ENCODE data around the gene EEF2K. TPM values are rescaled to one million over a fixed set of nuclear protein-coding genes. Genes with fewer than 3 reads are reported as not detected.
A peak's percentile ranks its signal among the peaks of the same experiment; 100 is the strongest.

Gene EEF2K
- total RNA-seq, 2 donors from 2014 or later = 9.8 to 15.8 TPM

GRCh38 chr16:22220714-22221113, 14.6 kb downstream of the EEF2K start:
- Histone ChIP-seq H3K27me3 (ENCODE audit: control insufficient read depth, insufficient read depth, low read length, poor library complexity, severe bottlenecking) (no peaks in the 10 kb centered on the region), H3K9ac (ENCODE audit: extremely low read depth, low read length, poor library complexity, severe bottlenecking) (no peak overlapping the region), H3K4me1 (ENCODE audit: control insufficient read depth, insufficient read depth, low read length) (peaks cover 7% of the 10 kb centered on the region), H3K36me3 (ENCODE audit: control insufficient read depth, insufficient read depth, low read length) (no peaks in the 10 kb centered on the region), H3K9me3 (ENCODE audit: control insufficient read depth, low read length) (no peaks in the 10 kb centered on the region), H3K27ac (ENCODE audit: low read depth, low read length) (no peak overlapping the region), H3K4me3 (ENCODE audit: low read length) (no peak overlapping the region)
- Mint-ChIP-seq H3K36me3 (ENCODE audit: low read depth) (no peaks in the 10 kb centered on the region), H3K4me1 (peaks cover 6% of the 10 kb centered on the region), H3K9me3 (no peaks in the 10 kb centered on the region), H3K27me3 (ENCODE audit: insufficient read depth) (no peaks in the 10 kb centered on the region), H3K4me3 (no peak overlapping the region), H3K27ac (no peak overlapping the region)
- WGBS, 2 experiments (ENCODE audit: insufficient coverage in 1 of 2, insufficient read length in 1 of 2) = 94 to 100% methylated on average over 2 to 9 of the region's 9 CpGs
- TF ChIP-seq CTCF (conservative IDR thresholded peaks at IDR 0.05) = no peak
- DNase-seq = no peak

- WGBS, 2 experiments (ENCODE audit: insufficient coverage in 1 of 2, insufficient read length in 1 of 2) = 75 to 89% methylated on average over 1 to 2 of the region's 2 CpGs
- no peaks in the 10 kb centered on the region for H3K36me3 ChIP-seq (ENCODE audit: control insufficient read depth, insufficient read depth, low read length)
- no peak overlapping the region for H3K4me3 ChIP-seq (ENCODE audit: low read length)
- H3K4me1 Mint-ChIP-seq = no peaks in the 10 kb centered on the region
- H3K36me3 Mint-ChIP-seq (ENCODE audit: low read depth) = no peaks in the 10 kb centered on the region
- H3K9ac ChIP-seq (ENCODE audit: extremely low read depth, low read length, poor library complexity, severe bottlenecking) = no peak overlapping the region
- no peak for DNase-seq
- no peak overlapping the region for H3K27ac Mint-ChIP-seq
- H3K9me3 Mint-ChIP-seq = no peaks in the 10 kb centered on the region
- H3K27me3 Mint-ChIP-seq (ENCODE audit: insufficient read depth) = no peaks in the 10 kb centered on the region
- TF ChIP-seq CTCF (conservative IDR thresholded peaks at IDR 0.05) = no peak
- H3K27ac ChIP-seq (ENCODE audit: low read depth, low read length) = no peak overlapping the region
- H3K27me3 ChIP-seq (ENCODE audit: control insufficient read depth, insufficient read depth, low read length, poor library complexity, severe bottlenecking) = no peaks in the 10 kb centered on the region
- no peaks in the 10 kb centered on the region for H3K9me3 ChIP-seq (ENCODE audit: control insufficient read depth, low read length)
- H3K4me1 ChIP-seq (ENCODE audit: control insufficient read depth, insufficient read depth, low read length) = no peaks in the 10 kb centered on the region
- H3K4me3 Mint-ChIP-seq = no peak overlapping the region
Measured at GRCh38 chr16:22222006-22222405, 15.9 kb downstream of the EEF2K start.

- Mint-ChIP-seq H3K4me3 (no peak overlapping the region), H3K36me3 (ENCODE audit: low read depth) (no peaks in the 10 kb centered on the region), H3K9me3 (no peaks in the 10 kb centered on the region), H3K27me3 (ENCODE audit: insufficient read depth) (no peaks in the 10 kb centered on the region), H3K27ac (no peak overlapping the region), H3K4me1 (no peaks in the 10 kb centered on the region)
- Histone ChIP-seq H3K27ac (ENCODE audit: low read depth, low read length) (no peak overlapping the region), H3K4me1 (ENCODE audit: control insufficient read depth, insufficient read depth, low read length) (no peaks in the 10 kb centered on the region), H3K9me3 (ENCODE audit: control insufficient read depth, low read length) (no peaks in the 10 kb centered on the region), H3K27me3 (ENCODE audit: control insufficient read depth, insufficient read depth, low read length, poor library complexity, severe bottlenecking) (no peaks in the 10 kb centered on the region), H3K36me3 (ENCODE audit: control insufficient read depth, insufficient read depth, low read length) (no peaks in the 10 kb centered on the region), H3K9ac (ENCODE audit: extremely low read depth, low read length, poor library complexity, severe bottlenecking) (no peak overlapping the region), H3K4me3 (ENCODE audit: low read length) (no peak overlapping the region)
- no peak for DNase-seq
- peak; percentile 43 for TF ChIP-seq CTCF (conservative IDR thresholded peaks at IDR 0.05)
- WGBS, 2 experiments (ENCODE audit: insufficient coverage in 1 of 2, insufficient read length in 1 of 2) = 100% methylated on average over 1 of the region's 1 CpG; no CpG with 5 or more reads in 1 of the 2 experiments
Measured at GRCh38 chr16:22222998-22223397, 16.9 kb downstream of the EEF2K start.

All from endodermal cell (in vitro differentiated cells).